ENCODE measurements around the gene DPYSL5.
"Not testable (repeated sequence)": the region's sequence is repeated elsewhere in the genome, so short reads cannot be mapped to it uniquely, and the experiment has no call there.

DPYSL5 gene

GRCh38 chr2:26880161-26880560 is 32.2 kb downstream of the DPYSL5 start:
- H3K4me3 Mint-ChIP-seq: no peak overlapping the region
- peaks cover under 1% of the 10 kb centered on the region for H3K4me1 Mint-ChIP-seq
- H3K9me3 Mint-ChIP-seq: no peaks in the 10 kb centered on the region
- no peak for ATAC-seq
- H3K27me3 Mint-ChIP-seq: peaks cover 48% of the 10 kb centered on the region
- H3K36me3 Mint-ChIP-seq: no peaks in the 10 kb centered on the region
- H3K27ac Mint-ChIP-seq: no peak overlapping the region

- Mint-ChIP-seq H3K4me1 (peaks cover 8% of the 10 kb centered on the region), H3K36me3 (no peaks in the 10 kb centered on the region), H3K9me3 (no peaks in the 10 kb centered on the region), H3K27me3 (peaks cover 53% of the 10 kb centered on the region), H3K27ac (no peak overlapping the region), H3K4me3 (no peak overlapping the region)
- ATAC-seq: no peak
These were observed 33.0 kb downstream of the DPYSL5 start for GRCh38 chr2:26880910-26881435.

GRCh38 chr2:26882220-26882619 is 34.3 kb downstream of the DPYSL5 start:
- not testable (repeated sequence) for H3K36me3 Mint-ChIP-seq, H3K4me3 Mint-ChIP-seq, H3K9me3 Mint-ChIP-seq, ATAC-seq, H3K27ac Mint-ChIP-seq
- H3K27me3 Mint-ChIP-seq: peaks cover 53% of the 10 kb centered on the region
- peaks cover 19% of the 10 kb centered on the region for H3K4me1 Mint-ChIP-seq

GRCh38 chr2:26883956-26884355 is 36.0 kb downstream of the DPYSL5 start:
- H3K27ac Mint-ChIP-seq: no peak overlapping the region
- H3K4me1 Mint-ChIP-seq: peaks cover 29% of the 10 kb centered on the region
- no peaks in the 10 kb centered on the region for H3K9me3 Mint-ChIP-seq
- ATAC-seq: no peak
- peaks cover 45% of the 10 kb centered on the region for H3K27me3 Mint-ChIP-seq
- no peaks in the 10 kb centered on the region for H3K36me3 Mint-ChIP-seq
- no peak overlapping the region for H3K4me3 Mint-ChIP-seq

- ATAC-seq: no peak
- H3K4me1 Mint-ChIP-seq: peaks cover 29% of the 10 kb centered on the region
- peaks cover 43% of the 10 kb centered on the region for H3K27me3 Mint-ChIP-seq
- no peaks in the 10 kb centered on the region for H3K9me3 Mint-ChIP-seq
- H3K27ac Mint-ChIP-seq: no peak overlapping the region
- no peaks in the 10 kb centered on the region for H3K36me3 Mint-ChIP-seq
- H3K4me3 Mint-ChIP-seq: no peak overlapping the region
These were observed 36.6 kb downstream of the DPYSL5 start for GRCh38 chr2:26884486-26884885.

- no peaks in the 10 kb centered on the region for H3K36me3 Mint-ChIP-seq
- no peak overlapping the region for H3K27ac Mint-ChIP-seq
These were observed 37.9 kb downstream of the DPYSL5 start for GRCh38 chr2:26885651-26886329.

GRCh38 chr2:26886736-26887135 is 38.8 kb downstream of the DPYSL5 start:
- no peak for ATAC-seq
- Mint-ChIP-seq H3K27ac (no peak overlapping the region), H3K4me1 (peaks cover 29% of the 10 kb centered on the region), H3K4me3 (peak overlapping the region; percentile 19), H3K27me3 (peaks cover 22% of the 10 kb centered on the region), H3K9me3 (no peaks in the 10 kb centered on the region), H3K36me3 (no peaks in the 10 kb centered on the region)

More at GRCh38 chr2:26885651-26886329, 37.9 kb downstream of the DPYSL5 start:
- H3K9me3 Mint-ChIP-seq: no peaks in the 10 kb centered on the region
- peak; percentile 31 for ATAC-seq
- H3K4me1 Mint-ChIP-seq: peaks cover 29% of the 10 kb centered on the region
- H3K4me3 Mint-ChIP-seq: no peak overlapping the region
- peaks cover 31% of the 10 kb centered on the region for H3K27me3 Mint-ChIP-seq

- Mint-ChIP-seq H3K27me3 (peaks cover 21% of the 10 kb centered on the region), H3K9me3 (no peaks in the 10 kb centered on the region), H3K36me3 (no peaks in the 10 kb centered on the region), H3K27ac (no peak overlapping the region), H3K4me1 (peaks cover 29% of the 10 kb centered on the region), H3K4me3 (peak overlapping the region; percentile 19)
- peak; percentile 77 for ATAC-seq
These were observed 39.2 kb downstream of the DPYSL5 start for GRCh38 chr2:26887151-26887550.

GRCh38 chr2:26889796-26890195 is 41.9 kb downstream of the DPYSL5 start:
- Mint-ChIP-seq H3K27me3 (peaks cover 9% of the 10 kb centered on the region), H3K4me1 (peaks cover 29% of the 10 kb centered on the region), H3K27ac (no peak overlapping the region), H3K36me3 (no peaks in the 10 kb centered on the region), H3K9me3 (no peaks in the 10 kb centered on the region), H3K4me3 (no peak overlapping the region)
- no peak for ATAC-seq

GRCh38 chr2:26890341-26891000 is 42.5 kb downstream of the DPYSL5 start:
- Mint-ChIP-seq H3K4me1 (peaks cover 25% of the 10 kb centered on the region), H3K27ac (no peak overlapping the region), H3K4me3 (no peak overlapping the region), H3K36me3 (no peaks in the 10 kb centered on the region), H3K27me3 (peaks cover 2% of the 10 kb centered on the region), H3K9me3 (no peaks in the 10 kb centered on the region)
- ATAC-seq: no peak

GRCh38 chr2:26892133-26892532 is 44.2 kb downstream of the DPYSL5 start:
- no peak overlapping the region for H3K27ac Mint-ChIP-seq
- H3K36me3 Mint-ChIP-seq: no peaks in the 10 kb centered on the region
- H3K27me3 Mint-ChIP-seq: peaks cover 9% of the 10 kb centered on the region
- H3K4me3 Mint-ChIP-seq: no peak overlapping the region
- no peaks in the 10 kb centered on the region for H3K9me3 Mint-ChIP-seq
- peaks cover 10% of the 10 kb centered on the region for H3K4me1 Mint-ChIP-seq
- no peak for ATAC-seq

GRCh38 chr2:26892922-26893524 is 45.1 kb downstream of the DPYSL5 start:
- Mint-ChIP-seq H3K27me3 (peaks cover 9% of the 10 kb centered on the region), H3K36me3 (no peaks in the 10 kb centered on the region), H3K9me3 (no peaks in the 10 kb centered on the region), H3K4me3 (no peak overlapping the region), H3K27ac (no peak overlapping the region), H3K4me1 (peaks cover 4% of the 10 kb centered on the region)
- ATAC-seq: no peak

- H3K27me3 Mint-ChIP-seq: peaks cover 9% of the 10 kb centered on the region
- H3K9me3 Mint-ChIP-seq: no peaks in the 10 kb centered on the region
- H3K4me1 Mint-ChIP-seq: no peaks in the 10 kb centered on the region
- H3K36me3 Mint-ChIP-seq: no peaks in the 10 kb centered on the region
- no peak for ATAC-seq
- no peak overlapping the region for H3K4me3 Mint-ChIP-seq
- H3K27ac Mint-ChIP-seq: no peak overlapping the region
These were observed 46.2 kb downstream of the DPYSL5 start for GRCh38 chr2:26894136-26894535.

GRCh38 chr2:26897807-26898479 is 50.0 kb downstream of the DPYSL5 start:
- Mint-ChIP-seq H3K4me1 (no peaks in the 10 kb centered on the region), H3K27ac (no peak overlapping the region), H3K36me3 (no peaks in the 10 kb centered on the region), H3K4me3 (no peak overlapping the region), H3K9me3 (no peaks in the 10 kb centered on the region), H3K27me3 (peaks cover 9% of the 10 kb centered on the region)
- no peak for ATAC-seq

GRCh38 chr2:26898480-26899078 is 50.6 kb downstream of the DPYSL5 start:
- Mint-ChIP-seq H3K4me1 (no peaks in the 10 kb centered on the region), H3K9me3 (no peaks in the 10 kb centered on the region), H3K27me3 (peaks cover 9% of the 10 kb centered on the region), H3K36me3 (no peaks in the 10 kb centered on the region), H3K27ac (no peak overlapping the region), H3K4me3 (no peak overlapping the region)
- ATAC-seq: no peak

Data from stimulated activated memory B cell treated with anti-CD40 and anti-IgM and Interleukin-4, amounts not matched to agents 10 μg/mL and 1 μg/mL and 100 μg/mL, for 72 hours (primary cell).